Colonic mucosa (tissue), 4 donors: ENCODE results near the gene PIGS. TPM values are rescaled to one million over a fixed set of nuclear protein-coding genes. Genes with fewer than 3 reads are reported as not detected.
"Not testable (repeated sequence)": the region's sequence is repeated elsewhere in the genome, so short reads cannot be mapped to it uniquely, and the experiment has no call there.

ENCODE experiments used
- DNase-seq: peaks from one replicate; pipeline ENCODE4 v3.0.0-alpha.2; 2020
- H3K27ac ChIP-seq: fragments of 200-600 bp; one replicate; pipeline ENCODE4 v1.8.0; 2021
- H3K27me3 ChIP-seq: fragments of 200-600 bp; one replicate; pipeline ENCODE4 v1.8.0; 2021
- H3K36me3 ChIP-seq: fragments of 200-600 bp; one replicate; pipeline ENCODE4 v1.8.0; 2021
- H3K4me1 ChIP-seq: fragments of 200-600 bp; one replicate; pipeline ENCODE4 v1.8.0; 2021; ENCODE audit warnings: mild to moderate bottlenecking
- H3K4me3 ChIP-seq: fragments of 200-600 bp; one replicate; pipeline ENCODE4 v1.8.0; 2021
- H3K9ac ChIP-seq, 2 donors: one replicate each; pipeline ENCODE4 v1.7.0; 2013; ENCODE audit warnings: control low read depth in 2 of 2, low read depth in 2 of 2, low read length in 2 of 2
- H3K9me3 ChIP-seq: fragments of 200-600 bp; one replicate; pipeline ENCODE4 v1.8.0; 2021
- CTCF ChIP-seq: fragments of 200-600 bp; IDR thresholded peaks from one replicate; pipeline ENCODE4 v1.8.0; 2022; ENCODE audit warnings: antibody characterized with exemption, mild to moderate bottlenecking
- intact Hi-C: fragments of 100-400 bp; cut with DNase I; formaldehyde crosslinking; loops from one replicate; pipeline ENCODE4 v1.14.1; 2022
- total RNA-seq, 2 donors: library from RNA; stranded (reverse); fragmentation: NEBNext Ultra II Directional in 1 of 2; extraction: Animal tissue kit (Norgen Biotek cat#: 25700) in 1 of 2; gene quantifications; one replicate each; pipeline ENCODE4 v1.2.1, GENCODE V29; 2021
- donor health status: healthy.
- donor health status: DM: no; HTN: no; CAD: no.
- donor health status: DM: no; HTN: no; CAD: no.

PIGS gene
- total RNA-seq, 2 donors from 2014 or later, result 71.9 to 82.7 TPM

DNA sequence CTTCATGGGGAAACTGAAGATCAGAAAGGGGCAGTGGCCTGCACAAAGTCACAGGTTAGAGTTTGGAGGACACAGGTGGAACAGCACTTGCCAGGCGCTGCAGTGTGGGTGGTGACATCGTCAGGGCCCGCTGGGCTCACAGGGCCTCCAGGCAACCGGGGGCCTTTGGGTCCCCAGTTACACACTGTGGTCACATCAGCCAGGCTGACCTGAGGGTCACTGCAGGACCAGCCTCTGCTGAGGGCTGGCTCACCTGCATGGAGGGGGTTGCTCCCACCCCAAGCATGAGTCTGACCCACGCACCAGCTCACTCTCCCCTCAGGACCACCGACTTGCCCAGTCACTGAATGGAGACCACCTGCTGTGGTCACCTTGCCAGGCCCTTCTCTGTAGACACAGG lies 48.1 kb downstream of the PIGS start:
- no peak overlapping the region for H3K9ac ChIP-seq
- H3K4me3 ChIP-seq, result no peak overlapping the region
- intact Hi-C loops, result no loop called here
- no peaks in the 10 kb centered on the region for H3K27me3 ChIP-seq
- no peaks in the 10 kb centered on the region for H3K9me3 ChIP-seq
- peaks cover 11% of the 10 kb centered on the region for H3K4me1 ChIP-seq
- no peaks in the 10 kb centered on the region for H3K36me3 ChIP-seq
- no peak overlapping the region for H3K27ac ChIP-seq
- DNase-seq, result no peak
- TF ChIP-seq CTCF, result no peak

DNA sequence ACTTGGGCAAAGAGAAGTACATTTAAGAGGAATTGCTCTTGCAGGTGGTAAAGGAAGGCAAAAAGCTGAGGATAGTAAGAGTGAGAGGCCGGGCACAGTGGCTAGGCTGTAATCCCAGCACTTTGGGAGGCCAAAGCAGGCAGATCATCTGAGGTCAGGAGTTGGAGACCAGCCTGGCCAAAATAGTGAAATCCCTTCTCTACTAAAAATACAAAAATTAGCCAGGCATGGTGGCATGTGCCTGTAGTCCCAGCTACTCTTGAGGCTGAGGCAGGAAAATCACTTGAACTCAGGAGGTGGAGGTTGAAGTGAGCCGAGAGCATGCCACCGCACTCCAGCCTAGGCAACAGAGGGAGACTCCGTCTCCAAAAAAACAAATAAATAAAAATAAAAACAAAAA lies 49.0 kb downstream of the PIGS start:
- H3K9ac ChIP-seq, H3K27me3 ChIP-seq, H3K27ac ChIP-seq, H3K4me3 ChIP-seq, intact Hi-C loops, H3K36me3 ChIP-seq, DNase-seq, H3K4me1 ChIP-seq, H3K9me3 ChIP-seq: not testable (repeated sequence)

DNA sequence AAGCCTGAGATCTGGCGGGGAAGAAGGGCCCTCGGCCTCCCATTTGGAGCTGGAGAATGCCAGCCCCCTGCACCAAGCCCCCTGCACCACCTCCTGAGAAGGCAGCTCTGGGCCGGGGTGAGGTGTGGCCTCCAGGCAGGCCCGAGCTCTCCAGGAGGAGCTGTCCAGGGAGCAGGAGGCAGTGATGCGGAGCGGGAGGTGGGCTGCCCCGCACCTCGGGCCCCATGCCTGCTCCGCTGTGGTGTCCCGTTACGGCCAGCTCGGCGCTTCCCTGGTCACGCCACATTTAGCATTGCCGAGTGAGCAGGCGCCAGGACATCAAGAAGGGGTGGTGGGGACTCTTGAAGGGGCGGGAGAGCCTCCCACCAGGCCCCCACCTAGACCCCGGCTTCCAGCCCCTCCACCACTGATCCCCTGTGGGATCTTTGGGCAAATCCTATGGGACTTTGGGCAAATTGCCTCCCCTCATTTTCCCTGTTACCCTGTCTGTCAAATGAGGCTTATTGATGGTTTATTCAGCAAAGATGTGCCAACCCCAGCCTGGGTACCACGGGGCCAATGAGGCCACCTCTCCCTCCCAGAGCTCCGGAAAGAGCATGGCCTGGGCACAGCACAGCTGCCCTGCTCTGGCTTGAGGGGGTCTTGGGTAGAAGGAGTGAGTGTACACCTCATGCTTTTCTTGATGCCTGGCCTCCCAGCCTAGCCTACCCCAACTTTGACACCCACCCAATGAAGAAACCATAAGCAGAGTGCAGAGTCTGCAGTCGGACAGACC lies 49.8 kb downstream of the PIGS start:
- Histone ChIP-seq H3K4me1 (peaks cover 7% of the 10 kb centered on the region), H3K27me3 (no peaks in the 10 kb centered on the region), H3K27ac (no peak overlapping the region), H3K9ac (no peak overlapping the region), H3K4me3 (no peak overlapping the region), H3K36me3 (no peaks in the 10 kb centered on the region), H3K9me3 (no peaks in the 10 kb centered on the region)
- no peak for TF ChIP-seq CTCF
- intact Hi-C loops, result no loop called here
- DNase-seq, result no peak

DNA sequence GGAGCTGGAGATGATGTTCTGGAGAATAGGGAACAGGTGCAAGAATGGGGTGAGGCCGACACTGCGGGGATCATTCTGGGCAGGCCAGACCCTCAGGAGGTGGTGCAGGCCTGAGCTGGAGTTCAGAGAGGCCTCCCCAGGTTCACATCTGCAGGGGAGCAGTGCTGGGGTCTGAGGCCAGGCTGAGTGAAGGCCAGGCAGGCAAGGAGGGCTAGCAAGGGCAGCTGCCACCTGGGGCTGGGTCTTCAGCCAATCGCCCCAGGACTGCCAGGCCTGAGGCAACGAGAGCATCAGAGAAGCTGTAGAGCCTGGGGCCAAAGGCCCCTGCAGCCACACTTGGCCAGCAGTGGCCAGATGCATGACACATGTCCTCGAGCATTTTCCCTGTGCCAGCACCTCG lies 50.6 kb downstream of the PIGS start:
- no peak overlapping the region for H3K4me3 ChIP-seq
- H3K27ac ChIP-seq, result no peak overlapping the region
- peaks cover 7% of the 10 kb centered on the region for H3K4me1 ChIP-seq
- H3K9me3 ChIP-seq, result no peaks in the 10 kb centered on the region
- H3K27me3 ChIP-seq, result no peaks in the 10 kb centered on the region
- H3K36me3 ChIP-seq, result no peaks in the 10 kb centered on the region
- no peak for DNase-seq
- H3K9ac ChIP-seq, result no peak overlapping the region
- TF ChIP-seq CTCF, result no peak
- intact Hi-C loops, result no loop called here

DNA sequence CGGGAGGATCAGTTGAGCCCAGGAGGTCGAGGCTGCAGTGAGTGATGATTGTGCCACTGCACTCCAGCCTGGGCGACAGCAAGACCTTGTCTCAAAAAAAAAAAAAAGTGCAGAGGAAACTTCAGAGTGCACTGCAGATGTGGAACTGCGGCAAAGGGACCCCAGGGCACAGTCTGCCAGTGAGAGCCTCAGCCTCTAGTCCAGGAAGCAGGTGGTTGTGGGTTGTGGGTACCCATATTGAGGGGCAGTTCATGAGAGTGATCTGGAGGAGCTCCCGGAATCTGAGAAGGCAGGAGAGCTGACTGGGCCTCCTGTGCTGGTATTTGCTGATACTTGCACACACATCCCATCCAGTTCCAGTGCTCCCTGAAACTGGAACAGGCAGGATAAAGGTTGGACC lies 52.1 kb downstream of the PIGS start:
- no peak for TF ChIP-seq CTCF
- H3K9me3 ChIP-seq, result no peaks in the 10 kb centered on the region
- no peak overlapping the region for H3K4me3 ChIP-seq
- no peaks in the 10 kb centered on the region for H3K27me3 ChIP-seq
- intact Hi-C loops, result no loop called here
- no peak overlapping the region for H3K9ac ChIP-seq
- H3K36me3 ChIP-seq, result no peaks in the 10 kb centered on the region
- peaks cover under 1% of the 10 kb centered on the region for H3K4me1 ChIP-seq
- no peak for DNase-seq
- H3K27ac ChIP-seq, result no peak overlapping the region

DNA sequence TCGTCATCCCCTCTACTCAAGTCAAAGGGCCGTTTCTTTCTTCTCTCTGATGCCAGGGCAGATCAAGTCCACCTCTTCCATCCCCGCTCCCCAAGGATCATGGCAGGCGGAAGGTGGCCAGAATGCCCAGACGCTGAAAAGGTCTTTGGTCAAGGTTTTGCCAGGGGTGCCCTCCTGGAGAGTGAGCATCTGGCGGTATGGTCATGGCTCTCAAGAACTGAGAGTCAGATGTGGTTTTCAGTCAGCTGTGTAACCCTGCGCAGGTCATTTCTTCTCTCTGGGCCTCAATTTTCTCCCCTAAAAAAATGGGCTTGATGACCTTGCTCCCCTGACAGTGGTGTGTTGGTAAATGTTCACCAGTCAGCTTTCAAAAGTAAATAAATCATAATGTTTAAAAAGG lies 52.7 kb downstream of the PIGS start:
- Histone ChIP-seq H3K9me3 (no peaks in the 10 kb centered on the region), H3K9ac (no peak overlapping the region), H3K36me3 (no peaks in the 10 kb centered on the region), H3K27me3 (no peaks in the 10 kb centered on the region), H3K27ac (no peak overlapping the region), H3K4me3 (no peak overlapping the region), H3K4me1 (peaks cover 5% of the 10 kb centered on the region)
- DNase-seq, result no peak
- intact Hi-C loops, result no loop called here
- no peak for TF ChIP-seq CTCF
